K562 (cell line): ENCODE results near the gene COMMD1. TPM values are rescaled to one million over a fixed set of nuclear protein-coding genes. Genes with fewer than 3 reads are reported as not detected.

Source experiments
- ATAC-seq: fragments of 200-7000 bp; cut with Tn5 transposase; 3 replicates; pipeline ENCODE4 v1.9.1; 2020; ENCODE audit warnings: moderate library complexity
- BruUV-seq: library from RNA; stranded (reverse); fragments of 400-500 nt; replicated peaks from 2 replicates; lab custom pipeline; 2021; lab: Mats Ljungman, UMichigan
- CTCF ChIA-PET: fragments of 300-600 bp; formaldehyde crosslinking; extraction: SDS; loops from one replicate; lab custom pipeline; 2021; ENCODE audit warnings: low intra/inter-chr PET ratio; lab: Yijun Ruan, JAX
- POLR2A ChIA-PET: fragments of 300-600, 350-650 bp; sonication (Branson Sonifier 250); formaldehyde crosslinking; extraction: SDS; loops from one replicate; lab custom pipeline; 2021; ENCODE audit warnings: antibody characterized with exemption, inconsistent platforms; lab: Yijun Ruan, JAX
- DNase-seq, 4 experiments: peaks; one replicate each; pipeline versions ENCODE4 v3.0.0 to v3.0.0-alpha.2; 2011 to 2018; ENCODE audit warnings: low spot score in 3 of 4, mixed read lengths in 3 of 4; ENCODE audit errors: extremely low read depth in 1 of 4
- FAIRE-seq: peaks from 2 replicates; lab custom pipeline; 2011; peaks lifted over from hg19 to GRCh38; lab: Jason Lieb, UNC
- H2AFZ ChIP-seq: 2 replicates; pipeline ENCODE4 v1.6.0; 2011; ENCODE audit warnings: low read depth, low read length, control low read depth, inconsistent platforms
- H3K27ac ChIP-seq: fragments of 200-600 bp; 3 replicates; pipeline ENCODE4 v1.8.0; 2011; ENCODE audit warnings: low read depth, mild to moderate bottlenecking, control low read depth, inconsistent platforms, low read length, moderate library complexity, mixed read lengths; ENCODE audit errors: extremely low read depth
- H3K27me3 ChIP-seq, 2 experiments: fragments of 300-600 bp in 1 of 2; 2 replicates in 1 of 2; 3 replicates in 1 of 2; pipeline versions ENCODE4 v1.6.0 to v1.8.0; 2011; ENCODE audit warnings: inconsistent platforms in 2 of 2, low read length in 2 of 2, mild to moderate bottlenecking in 1 of 2, mixed read lengths in 1 of 2, moderate library complexity in 1 of 2; ENCODE audit not compliant: control insufficient read depth in 2 of 2, insufficient read depth in 2 of 2
- H3K36me3 ChIP-seq: fragments of 300-600 bp; 3 replicates; pipeline ENCODE4 v1.8.0; 2011; ENCODE audit warnings: mild to moderate bottlenecking, low read length, inconsistent platforms; ENCODE audit not compliant: control insufficient read depth, insufficient read depth
- H3K4me1 ChIP-seq, 2 experiments: fragments of 200-600 bp in 1 of 2; replicated peaks in 1 of 2; 2 replicates in 1 of 2; 3 replicates in 1 of 2; pipeline versions ENCODE4 v1.5.1 to v1.8.0; 2011; ENCODE audit warnings: inconsistent platforms in 2 of 2, low read length in 2 of 2, mild to moderate bottlenecking in 1 of 2, mixed read lengths in 1 of 2, moderate library complexity in 1 of 2; ENCODE audit not compliant: control insufficient read depth in 2 of 2, insufficient read depth in 2 of 2
- H3K4me2 ChIP-seq: 2 replicates; pipeline ENCODE4 v1.6.1; 2011; ENCODE audit warnings: low read length, control low read depth, inconsistent platforms, mixed read lengths; ENCODE audit not compliant: insufficient read depth
- H3K4me3 ChIP-seq: fragments of 200-600 bp; sonication (generic), shearing (Covaris generic); 2 replicates; pipeline ENCODE4 v1.5.1; 2016; ENCODE audit warnings: control low read depth, inconsistent platforms
- H3K79me2 ChIP-seq: fragments of 200-600 bp; 3 replicates; pipeline ENCODE4 v1.8.0; 2011; ENCODE audit warnings: low read length, inconsistent platforms; ENCODE audit not compliant: control insufficient read depth, insufficient read depth
- H3K9ac ChIP-seq, 2 experiments: 2 replicates each; pipeline versions ENCODE4 v1.6.0 to v1.6.1; 2011; ENCODE audit warnings: low read depth in 2 of 2, low read length in 2 of 2, control low read depth in 1 of 2, inconsistent platforms in 1 of 2, mild to moderate bottlenecking in 1 of 2, mixed read lengths in 1 of 2; ENCODE audit not compliant: insufficient read depth in 1 of 2
- H3K9me1 ChIP-seq: one replicate; pipeline ENCODE4 v1.6.0; 2011; ENCODE audit warnings: inconsistent platforms, mild to moderate bottlenecking, low read length, moderate library complexity; ENCODE audit not compliant: control insufficient read depth, insufficient read depth
- H3K9me3 ChIP-seq: replicated peaks from 2 replicates; pipeline ENCODE4 v1.5.1; 2011; ENCODE audit warnings: low read depth, low read length, inconsistent platforms; ENCODE audit not compliant: control insufficient read depth, insufficient read depth
- H4K20me1 ChIP-seq: replicated peaks from 2 replicates; pipeline ENCODE4 v1.6.1; 2011; ENCODE audit warnings: low read length, inconsistent platforms, mixed read lengths; ENCODE audit not compliant: control insufficient read depth, insufficient read depth
- BCOR ChIP-seq: fragments of 450-650 bp; IDR thresholded peaks from 2 replicates; pipeline ENCODE4 v1.6.1; 2016
- CC2D1A ChIP-seq: fragments of 450-650 bp; IDR thresholded peaks from 2 replicates; pipeline ENCODE4 v1.6.1; 2017; ENCODE audit warnings: mild to moderate bottlenecking
- E2F3 ChIP-seq: fragments of 250-450 bp; sonication (Bioruptor Pico); IDR thresholded peaks from 2 replicates; pipeline ENCODE4 v1.4.0; 2020; ENCODE audit warnings: mild to moderate bottlenecking
- ELF2 ChIP-seq: fragments of 250-450 bp; sonication (Bioruptor Pico); IDR thresholded peaks from 2 replicates; pipeline ENCODE4 v1.5.0; 2021; ENCODE audit warnings: mild to moderate bottlenecking
- FOXO4 ChIP-seq: fragments of 450-650 bp; formaldehyde crosslinking; IDR thresholded peaks from 2 replicates; pipeline ENCODE4 v1.4.0; 2020; ENCODE audit warnings: mild to moderate bottlenecking, moderate library complexity
- GABPB2 ChIP-seq: fragments of 250-450 bp; sonication (Bioruptor Pico); conservative IDR thresholded peaks from 2 replicates; pipeline ENCODE4 v1.5.1; 2021; ENCODE audit warnings: mild to moderate bottlenecking
- KDM2B ChIP-seq: fragments of 250-450 bp; sonication (Bioruptor Pico); IDR thresholded peaks from 2 replicates; pipeline ENCODE4 v1.8.0; 2021; ENCODE audit warnings: mild to moderate bottlenecking, moderate library complexity
- KLF6 ChIP-seq: fragments of 250-450 bp; sonication (Bioruptor Pico); IDR thresholded peaks from 2 replicates; pipeline ENCODE4 v1.4.0; 2020; ENCODE audit warnings: mild to moderate bottlenecking, moderate library complexity, borderline replicate concordance
- PRPF4 ChIP-seq: fragments of 200-400 bp; formaldehyde crosslinking; IDR thresholded peaks from one replicate; pipeline ENCODE4 v1.6.1; 2017; ENCODE audit warnings: low read length, low read depth, mild to moderate bottlenecking; ENCODE audit not compliant: insufficient read depth, poor library complexity, severe bottlenecking
- PYGO2 ChIP-seq: fragments of 450-650 bp; IDR thresholded peaks from 2 replicates; pipeline ENCODE4 v1.6.1; 2016; ENCODE audit warnings: mild to moderate bottlenecking, missing genetic modification characterization, moderate library complexity, missing compliant biosample characterization
- RCOR1 ChIP-seq, 2 experiments: IDR thresholded peaks; 2 replicates each; pipeline ENCODE4 v1.6.1; 2012; ENCODE audit warnings: low read depth in 2 of 2, low read length in 2 of 2, borderline replicate concordance in 1 of 2, improper control_type of control experiment in 1 of 2
- RNF219 ChIP-seq: fragments of 250-450 bp; sonication (Bioruptor Pico); IDR thresholded peaks from 2 replicates; pipeline ENCODE4 v1.5.0; 2022; ENCODE audit warnings: mild to moderate bottlenecking
- SMARCA4 ChIP-seq: fragments of 450-650 bp; IDR thresholded peaks from 2 replicates; pipeline ENCODE4 v1.6.1; 2016
- SPI1 ChIP-seq: IDR thresholded peaks from 2 replicates; pipeline ENCODE4 v1.6.1; 2011; ENCODE audit warnings: low read depth, low read length, control low read depth, borderline replicate concordance
- ZBTB2 ChIP-seq: fragments of 450-650 bp; IDR thresholded peaks from 2 replicates; pipeline ENCODE4 v1.6.1; 2016; ENCODE audit warnings: antibody characterized with exemption
- WGBS: fragments of 100-300 bp; shearing (Covaris generic); methylation state at CpG from one replicate; pipeline ENCODE4 v1.1.6; 2016; ENCODE audit warnings: low coverage, mixed read lengths; ENCODE audit not compliant: insufficient coverage; ENCODE audit errors: missing lambda C conversion rate; 5-methylcytosine and 5-hydroxymethylcytosine counted together
- in situ Hi-C: fragments of 300-500 bp; cut with MboI; formaldehyde crosslinking; loops from 4 replicates; pipeline ENCODE4 v1.15.0; 2018; ENCODE audit warnings: inconsistent platforms, mixed read lengths
- intact Hi-C: fragments of 100-400 bp; cut with micrococcal nuclease; formaldehyde crosslinking; loops from 2 replicates; pipeline ENCODE4 v1.14.2; 2022
- polyA plus RNA-seq, 8 experiments: library from polyadenylated mRNA; depleted of rRNA in 4 of 8; stranded (reverse) in 5 of 8; unstranded in 3 of 8; fragments of >200 nt; fragmentation: Nextera tagmentation in 2 of 8; fragmentation: Illumina TruSeq in 1 of 8; extraction: Ambion mirVana in 2 of 8; extraction: Trizol in 1 of 8; gene quantifications; 2 replicates each; pipeline versions ENCODE4 v1.2.1 to v1.2.3, GENCODE V29; 2011 to 2014; ENCODE audit warnings: inconsistent platforms in 1 of 8, missing spikeins in 1 of 8
- total RNA-seq, 7 experiments: library from RNA; depleted of rRNA in 6 of 7; stranded (reverse); fragments of >200 nt in 6 of 7; fragmentation: Illumina TruSeq in 2 of 7; extraction: Trizol in 2 of 7; gene quantifications; 2 replicates each; pipeline versions ENCODE4 v1.2.1 to v1.2.3, GENCODE V29; 2011 to 2021; ENCODE audit warnings: low replicate concordance in 1 of 7

The COMMD1 gene
- total and polyA plus RNA-seq, 9 of the 15 experiments (the other 6 are each of a cell fraction or from before 2014, with no cell fraction given) = 14.4 to 77.0 (median 21.4) TPM

- TF ChIP-seq FOXO4 (CRISPR knock-in tag) = no peak
These were observed 209.1 kb downstream of the COMMD1 start (continued) for GRCh38 chr2:62114564-62114963.

- no peak overlapping the region for H2AFZ ChIP-seq
- no peaks in the 10 kb centered on the region for H3K9me3 ChIP-seq
- BruUV-seq = no TSS peak
- TF ChIP-seq RCOR1 (IDR thresholded peaks at IDR 0.05; ENCODE audit: borderline replicate concordance in 1 of 2, low read depth in 2 of 2, low read length in 2 of 2) = no peak
- TF ChIP-seq SMARCA4 = no peak
- TF ChIP-seq PRPF4 = no peak
- TF ChIP-seq ELF2 = no peak
- TF ChIP-seq KDM2B (CRISPR knock-in tag) = no peak
- TF ChIP-seq PYGO2 (tag) = no peak
- no peak for TF ChIP-seq RNF219 (CRISPR knock-in tag)
- no peak for TF ChIP-seq ZBTB2
- TF ChIP-seq SPI1 = no peak
- no peak for TF ChIP-seq KLF6 (CRISPR knock-in tag)
- no peak for TF ChIP-seq GABPB2 (CRISPR knock-in tag)
- no peak for TF ChIP-seq BCOR
- no peak for TF ChIP-seq CC2D1A
- no peak for TF ChIP-seq E2F3
- TF ChIP-seq, all 486 proteins: peak for 0
- DNase-seq (no peak), FAIRE-seq (no peak), ATAC-seq (no peak)
- in situ Hi-C loops (no loop called here), intact Hi-C loops (no loop called here)
- Histone ChIP-seq H3K4me3 (no peak overlapping the region), H3K36me3 (no peaks in the 10 kb centered on the region), H3K9ac (no peak overlapping the region), H3K79me2 (no peaks in the 10 kb centered on the region), H3K27ac (no peak overlapping the region), H3K9me1 (no peaks in the 10 kb centered on the region), H3K27me3 (no peaks in the 10 kb centered on the region), H3K4me2 (no peak overlapping the region), H3K4me1 (no peaks in the 10 kb centered on the region; a peak in 1 of 5 replicates), H4K20me1 (no peaks in the 10 kb centered on the region)
- WGBS = 27% methylated on average over 2 of the region's 3 CpGs
- POLR2A ChIA-PET = no interaction called here
- CTCF ChIA-PET = no interaction called here
These were observed 211.5 kb downstream of the COMMD1 start for GRCh38 chr2:62116983-62117382.
